HCT116 (cell line): ENCODE measurements around the gene GNAI1. TPM values are rescaled to one million over a fixed set of nuclear protein-coding genes. Genes with fewer than 3 reads are reported as not detected.

Experiments
- ATAC-seq: fragments of 200-7000 bp; cut with Tn5 transposase; 2 replicates; pipeline ENCODE4 v1.9.1; 2020; ENCODE audit warnings: mild to moderate bottlenecking, moderate library complexity
- BruUV-seq: library from RNA; stranded (reverse); fragments of 400-500 nt; replicated peaks from 2 replicates; lab custom pipeline; 2021; lab: Mats Ljungman, UMichigan
- CTCF ChIA-PET: fragments of 300-600 bp; sonication (Branson Sonifier 250); formaldehyde crosslinking; loops from one replicate; lab custom pipeline; 2021; ENCODE audit warnings: antibody characterized with exemption; lab: Charles Lee
- POLR2A ChIA-PET: fragments of 300-600, 350-600 bp; sonication (Branson Sonifier 250); formaldehyde crosslinking; loops from one replicate; lab custom pipeline; 2021; ENCODE audit warnings: antibody characterized with exemption; lab: Charles Lee
- RAD21 ChIA-PET, 2 experiments: fragments of 300-600 bp; sonication (Branson Sonifier 250); formaldehyde crosslinking; loops; one replicate each; lab custom pipeline; 2023; ENCODE audit warnings: low total read pairs in 2 of 2; ENCODE audit not compliant: uncharacterized antibody in 2 of 2, unreplicated experiment in 2 of 2, low non-redundant PET in 1 of 2; lab: Charles Lee
- DNase-seq: peaks from one replicate; pipeline ENCODE4 v3.0.0-alpha.2; 2010; ENCODE audit warnings: low read depth, low spot score
- H2AFZ ChIP-seq: fragments of 200-600 bp; shearing (Covaris generic), sonication (generic); 2 replicates; pipeline ENCODE4 v1.6.1; 2017; ENCODE audit warnings: low read depth, mixed run types, mixed read lengths, antibody characterized with exemption, low read length; ENCODE audit not compliant: poor library complexity, severe bottlenecking
- H3K27ac ChIP-seq: 2 replicates; pipeline ENCODE4 v1.5.1; 2012; ENCODE audit warnings: low read depth, low read length
- H3K27me3 ChIP-seq: fragments of 200-600 bp; sonication (generic); 2 replicates; pipeline ENCODE4 v1.6.1; 2016; ENCODE audit warnings: mixed run types, low read length, mixed read lengths; ENCODE audit not compliant: insufficient read depth
- H3K36me3 ChIP-seq, 2 experiments: fragments of 200-500 bp in 1 of 2; fragments of 200-600 bp in 1 of 2; sonication (Bioruptor generic) in 1 of 2; sonication (generic) in 1 of 2; 2 replicates each; pipeline versions ENCODE4 v1.5.1 to v1.6.1; 2014 to 2016; ENCODE audit warnings: low read length in 2 of 2, inconsistent platforms in 1 of 2, mixed read lengths in 1 of 2, mixed run types in 1 of 2; ENCODE audit not compliant: insufficient read depth in 2 of 2, control insufficient read depth in 1 of 2
- H3K4me1 ChIP-seq, 2 experiments: fragments of 200-600 bp in 1 of 2; sonication (generic) in 1 of 2; 2 replicates each; pipeline versions ENCODE4 v1.5.1 to v1.6.1; 2012 to 2017; ENCODE audit warnings: low read length in 2 of 2, inconsistent platforms in 1 of 2, mild to moderate bottlenecking in 1 of 2, mixed read lengths in 1 of 2, mixed run types in 1 of 2, moderate library complexity in 1 of 2; ENCODE audit not compliant: insufficient read depth in 2 of 2, control insufficient read depth in 1 of 2
- H3K4me2 ChIP-seq: fragments of 200-600 bp; sonication (generic); 2 replicates; pipeline ENCODE4 v1.6.1; 2017; ENCODE audit warnings: mixed run types, low read length, mixed read lengths
- H3K4me3 ChIP-seq, 2 experiments: fragments of 200-600 bp in 1 of 2; sonication (generic) in 1 of 2; replicated peaks in 1 of 2; 2 replicates each; pipeline ENCODE4 v1.5.1; 2011 to 2016; ENCODE audit warnings: low read length in 2 of 2, control low read depth in 1 of 2, low read depth in 1 of 2, mild to moderate bottlenecking in 1 of 2, mixed read lengths in 1 of 2, mixed run types in 1 of 2
- H3K79me2 ChIP-seq: fragments of 200-600 bp; sonication (generic); 2 replicates; pipeline ENCODE4 v1.6.1; 2017; ENCODE audit warnings: mild to moderate bottlenecking, mixed run types, low read length, moderate library complexity, mixed read lengths; ENCODE audit not compliant: insufficient read depth
- H3K9ac ChIP-seq: fragments of 200-600 bp; sonication (generic); 2 replicates; pipeline ENCODE4 v1.6.1; 2016; ENCODE audit warnings: low read length, mixed read lengths
- H3K9me2 ChIP-seq: fragments of 200-600 bp; sonication (generic), shearing (Covaris generic); 2 replicates; pipeline ENCODE4 v1.6.1; 2017; ENCODE audit warnings: mixed run types, mild to moderate bottlenecking, moderate library complexity; ENCODE audit not compliant: insufficient read depth
- H3K9me3 ChIP-seq, 2 experiments: fragments of 200-500 bp in 1 of 2; fragments of 200-600 bp in 1 of 2; sonication (Bioruptor generic) in 1 of 2; sonication (generic) in 1 of 2; 2 replicates each; pipeline ENCODE4 v1.6.1; 2014 to 2017; ENCODE audit warnings: low read length in 2 of 2, mixed read lengths in 2 of 2, inconsistent platforms in 1 of 2, low read depth in 1 of 2, mild to moderate bottlenecking in 1 of 2, mixed run types in 1 of 2, moderate library complexity in 1 of 2; ENCODE audit not compliant: control insufficient read depth in 1 of 2, insufficient read depth in 1 of 2
- H4K20me1 ChIP-seq: fragments of 200-600 bp; sonication (generic), shearing (Covaris generic); 2 replicates; pipeline ENCODE4 v1.6.1; 2017; ENCODE audit warnings: mixed run types, mild to moderate bottlenecking, moderate library complexity; ENCODE audit not compliant: insufficient read depth
- ATF3 ChIP-seq: IDR thresholded peaks from 2 replicates; pipeline ENCODE4 v1.6.1; 2012
- CBX3 ChIP-seq: IDR thresholded peaks from 2 replicates; pipeline ENCODE4 v1.6.1; 2012; ENCODE audit warnings: low read depth
- CEBPB ChIP-seq: IDR thresholded peaks from 2 replicates; pipeline ENCODE4 v1.6.1; 2012; ENCODE audit warnings: low read depth
- CTCF ChIP-seq, 3 experiments: fragments of 200-600 bp in 1 of 3; sonication (generic) in 1 of 3; IDR thresholded peaks in 2 of 3; conservative IDR thresholded peaks in 1 of 3; 2 replicates each; pipeline ENCODE4 v1.5.1; 2012 to 2017; ENCODE audit warnings: low read depth in 2 of 3, low read length in 2 of 3, antibody characterized with exemption in 1 of 3, borderline replicate concordance in 1 of 3, control low read depth in 1 of 3, mild to moderate bottlenecking in 1 of 3, mixed read lengths in 1 of 3, mixed run types in 1 of 3, moderate library complexity in 1 of 3; ENCODE audit not compliant: insufficient read depth in 1 of 3
- EGR1 ChIP-seq: IDR thresholded peaks from 2 replicates; pipeline ENCODE4 v1.6.1; 2012; ENCODE audit warnings: low read depth
- ELF1 ChIP-seq: IDR thresholded peaks from 2 replicates; pipeline ENCODE4 v1.6.1; 2012; ENCODE audit warnings: low read depth, borderline replicate concordance
- EZH2 ChIP-seq: fragments of 200-600 bp; sonication (generic); IDR thresholded peaks from 2 replicates; pipeline ENCODE4 v1.6.1; 2017; ENCODE audit warnings: antibody characterized with exemption, mixed run types
- EZH2phosphoT487 ChIP-seq: fragments of 200-600 bp; IDR thresholded peaks from 2 replicates; pipeline ENCODE4 v1.6.1; 2018; ENCODE audit warnings: antibody characterized with exemption, borderline replicate concordance
- JUND ChIP-seq: IDR thresholded peaks from 2 replicates; pipeline ENCODE4 v1.6.1; 2012
- MAX ChIP-seq: IDR thresholded peaks from 2 replicates; pipeline ENCODE4 v1.6.1; 2012
- POLR2A ChIP-seq: IDR thresholded peaks from 2 replicates; pipeline ENCODE4 v1.7.0; 2011; ENCODE audit warnings: borderline replicate concordance; ENCODE audit not compliant: insufficient read depth, insufficient read length; ENCODE audit errors: extremely low read depth
- POLR2AphosphoS5 ChIP-seq: IDR thresholded peaks from 2 replicates; pipeline ENCODE4 v1.6.1; 2011; ENCODE audit warnings: mild to moderate bottlenecking, low read depth, low read length, moderate library complexity
- RAD21 ChIP-seq: IDR thresholded peaks from 2 replicates; pipeline ENCODE4 v1.6.1; 2012; ENCODE audit warnings: low read depth, mild to moderate bottlenecking
- SIN3A ChIP-seq: IDR thresholded peaks from 2 replicates; pipeline ENCODE4 v1.6.1; 2012; ENCODE audit warnings: low read depth
- SP1 ChIP-seq: IDR thresholded peaks from 2 replicates; pipeline ENCODE4 v1.6.1; 2012; ENCODE audit warnings: low read depth
- SRF ChIP-seq: IDR thresholded peaks from 2 replicates; pipeline ENCODE4 v1.6.1; 2012; ENCODE audit warnings: low read depth
- YY1 ChIP-seq: IDR thresholded peaks from 2 replicates; pipeline ENCODE4 v1.6.1; 2011; ENCODE audit warnings: low read length, low read depth, moderate library complexity, mild to moderate bottlenecking; ENCODE audit not compliant: insufficient replicate concordance; ENCODE audit errors: extremely low read depth
- ZFX ChIP-seq: fragments of 450-650 bp; IDR thresholded peaks from 2 replicates; pipeline ENCODE4 v1.6.1; 2017
- ZNF274 ChIP-seq: fragments of 200-500 bp; sonication (Bioruptor generic); IDR thresholded peaks from 2 replicates; pipeline ENCODE4 v1.6.1; 2014; ENCODE audit warnings: mild to moderate bottlenecking, low read depth, low read length, inconsistent platforms
- intact Hi-C: fragments of 100-400 bp; cut with micrococcal nuclease; formaldehyde crosslinking; loops from 2 replicates; pipeline ENCODE4 v1.10.0; 2022
- total RNA-seq: library from RNA; stranded (reverse); gene quantifications from one replicate; pipeline ENCODE4 v1.2.1, GENCODE V29; 2021; ENCODE audit not compliant: unreplicated experiment

The GNAI1 gene
- total RNA-seq, 1 experiment from 2014 or later: 148 TPM

GRCh38 chr7:80249619-80250295 is 115.1 kb downstream of the GNAI1 start:
- RAD21 ChIA-PET: no interaction called here

GRCh38 chr7:80253237-80253636 is 118.6 kb downstream of the GNAI1 start:
- CTCF ChIA-PET: no interaction called here
- intact Hi-C loops: no loop called here
- no peak for DNase-seq

More at GRCh38 chr7:80249619-80250295, 115.1 kb downstream of the GNAI1 start:
- Histone ChIP-seq H3K4me2 (no peak overlapping the region), H3K9me3 (no peaks in the 10 kb centered on the region), H3K79me2 (no peaks in the 10 kb centered on the region), H3K9ac (no peak overlapping the region), H3K4me3 (no peak overlapping the region), H3K36me3 (no peaks in the 10 kb centered on the region), H3K27me3 (no peaks in the 10 kb centered on the region), H2AFZ (no peak overlapping the region), H3K4me1 (no peaks in the 10 kb centered on the region), H3K9me2 (no peaks in the 10 kb centered on the region), H3K27ac (no peak overlapping the region), H4K20me1 (no peaks in the 10 kb centered on the region)
- ATAC-seq: no peak
- intact Hi-C loops: no loop called here
- no peak for DNase-seq
- ChIA-PET POLR2A (no interaction called here), CTCF (no interaction called here)
- BruUV-seq: no TSS peak
- TF ChIP-seq EGR1: no peak
- no peak for TF ChIP-seq ATF3
- no peak for TF ChIP-seq MAX
- TF ChIP-seq POLR2A: no peak
- no peak for TF ChIP-seq SRF
- no peak for TF ChIP-seq CBX3
- no peak for TF ChIP-seq RAD21
- no peak for TF ChIP-seq JUND
- no peak for TF ChIP-seq CEBPB
- no peak for TF ChIP-seq POLR2AphosphoS5
- TF ChIP-seq ZNF274: no peak
- no peak for TF ChIP-seq EZH2phosphoT487
- TF ChIP-seq ZFX: no peak
- TF ChIP-seq, all 23 proteins: peak for 0

More at GRCh38 chr7:80253237-80253636, 118.6 kb downstream of the GNAI1 start:
- no peaks in the 10 kb centered on the region for H3K36me3 ChIP-seq
- H4K20me1 ChIP-seq: no peaks in the 10 kb centered on the region
- H3K4me2 ChIP-seq: no peak overlapping the region
- no peaks in the 10 kb centered on the region for H3K9me3 ChIP-seq
- no peaks in the 10 kb centered on the region for H3K4me1 ChIP-seq
- TF ChIP-seq CEBPB: no peak
- no peak for TF ChIP-seq YY1
- no peak for TF ChIP-seq SRF
- no peak for TF ChIP-seq EZH2phosphoT487
- no peak for TF ChIP-seq ELF1
- TF ChIP-seq MAX: no peak
- TF ChIP-seq EZH2: no peak
- TF ChIP-seq SIN3A: no peak
- no peak for TF ChIP-seq CTCF (IDR thresholded peaks at IDR 0.05 in 2 of 3, conservative IDR thresholded peaks at IDR 0.05 in 1 of 3; ENCODE audit: borderline replicate concordance in 1 of 3, insufficient read depth in 1 of 3, low read depth in 2 of 3, low read length in 2 of 3)
- no peak for TF ChIP-seq RAD21
- no peak for TF ChIP-seq SP1
- TF ChIP-seq ZNF274: no peak
- no peak for TF ChIP-seq EGR1
- peaks cover 3% of the 10 kb centered on the region; the same call in 1 of the 2 replicates for H3K9me2 ChIP-seq
- no TSS peak for BruUV-seq
- no peaks in the 10 kb centered on the region for H3K27me3 ChIP-seq
- no peaks in the 10 kb centered on the region for H3K79me2 ChIP-seq
- H2AFZ ChIP-seq: no peak overlapping the region
- H3K9ac ChIP-seq: no peak overlapping the region
- ChIA-PET POLR2A (no interaction called here), RAD21 (no interaction called here)
- H3K27ac ChIP-seq: no peak overlapping the region
- ATAC-seq: no peak
- no peak overlapping the region for H3K4me3 ChIP-seq
